K562 (cell line): Measurements from ENCODE around the gene MED28. TPM values are rescaled to one million over a fixed set of nuclear protein-coding genes. Genes with fewer than 3 reads are reported as not detected.

Experiments
- ATF7 ChIP-seq: fragments of 450-650 bp; IDR thresholded peaks from 2 replicates; pipeline ENCODE4 v1.7.1; 2014; ENCODE audit warnings: mild to moderate bottlenecking, moderate library complexity
- EP300 ChIP-seq: IDR thresholded peaks from 2 replicates; pipeline ENCODE4 v1.6.1; 2012; ENCODE audit warnings: low read length, improper control_type of control experiment
- HNRNPUL1 ChIP-seq: fragments of 200-400 bp; formaldehyde crosslinking; IDR thresholded peaks from 2 replicates; pipeline ENCODE4 v1.6.1; 2017; ENCODE audit warnings: low read length
- MAZ ChIP-seq, 2 experiments: fragments of 450-650 bp in 1 of 2; sonication (generic) in 1 of 2; formaldehyde crosslinking; IDR thresholded peaks in 1 of 2; conservative IDR thresholded peaks in 1 of 2; 2 replicates each; pipeline versions ENCODE4 v1.4.0 to v1.5.0; 2020; ENCODE audit warnings: mild to moderate bottlenecking in 1 of 2, missing genetic modification reagents in 1 of 2
- MEF2A ChIP-seq: IDR thresholded peaks from 2 replicates; pipeline ENCODE4 v1.6.1; 2011; ENCODE audit warnings: low read depth, mild to moderate bottlenecking, low read length, moderate library complexity; ENCODE audit not compliant: control insufficient read depth
- MYBL2 ChIP-seq, 2 experiments: fragments of 450-650 bp in 1 of 2; sonication (generic) in 1 of 2; formaldehyde crosslinking in 1 of 2; IDR thresholded peaks; 2 replicates each; pipeline versions ENCODE4 v1.6.1 to v1.8.1; 2017 to 2022; ENCODE audit warnings: borderline replicate concordance in 1 of 2, inconsistent platforms in 1 of 2, low read depth in 1 of 2, mild to moderate bottlenecking in 1 of 2, missing genetic modification reagents in 1 of 2, moderate library complexity in 1 of 2
- POLR2G ChIP-seq: fragments of 200-400 bp; formaldehyde crosslinking; IDR thresholded peaks from 2 replicates; pipeline ENCODE4 v1.6.1; 2017; ENCODE audit warnings: low read depth, mild to moderate bottlenecking, antibody characterized with exemption, low read length, moderate library complexity
- ZNF324 ChIP-seq: fragments of 250-450 bp; sonication (Bioruptor Pico); IDR thresholded peaks from 2 replicates; pipeline ENCODE4 v1.4.0; 2020; ENCODE audit warnings: mild to moderate bottlenecking
- ZNF780A ChIP-seq: fragments of 250-450 bp; sonication (Bioruptor Pico); IDR thresholded peaks from 2 replicates; pipeline ENCODE4 v1.5.0; 2021; ENCODE audit warnings: mild to moderate bottlenecking
- polyA plus RNA-seq, 8 experiments: library from polyadenylated mRNA; depleted of rRNA in 4 of 8; stranded (reverse) in 5 of 8; unstranded in 3 of 8; fragments of >200 nt; fragmentation: Nextera tagmentation in 2 of 8; fragmentation: Illumina TruSeq in 1 of 8; extraction: Ambion mirVana in 2 of 8; extraction: Trizol in 1 of 8; gene quantifications; 2 replicates each; pipeline versions ENCODE4 v1.2.1 to v1.2.3, GENCODE V29; 2011 to 2014; ENCODE audit warnings: inconsistent platforms in 1 of 8, missing spikeins in 1 of 8
- total RNA-seq, 7 experiments: library from RNA; depleted of rRNA in 6 of 7; stranded (reverse); fragments of >200 nt in 6 of 7; fragmentation: Illumina TruSeq in 2 of 7; extraction: Trizol in 2 of 7; gene quantifications; 2 replicates each; pipeline versions ENCODE4 v1.2.1 to v1.2.3, GENCODE V29; 2011 to 2021; ENCODE audit warnings: low replicate concordance in 1 of 7
- TF ChIP-seq, protein P1 (sequence below): fragments of 200-600 bp; sonication (generic); IDR thresholded peaks from one replicate; pipeline ENCODE4 v1.6.1; 2012; ENCODE audit warnings: mild to moderate bottlenecking, low read depth, low read length, inconsistent platforms
- TF ChIP-seq, protein P2 (sequence below), 2 experiments: fragments of 250-450 bp in 1 of 2; fragments of 450-650 bp in 1 of 2; sonication (Bioruptor Pico) in 1 of 2; IDR thresholded peaks; 2 replicates each; pipeline versions ENCODE4 v1.6.1 to v1.8.0; 2016 to 2021; ENCODE audit warnings: mild to moderate bottlenecking in 2 of 2, moderate library complexity in 2 of 2, missing compliant biosample characterization in 1 of 2, missing genetic modification characterization in 1 of 2

Gene MED28
- total and polyA plus RNA-seq, 9 of the 15 experiments (the other 6 are each of a cell fraction or from before 2014, with no cell fraction given) = 15.5 to 93.8 (median 50.5) TPM

DNA sequence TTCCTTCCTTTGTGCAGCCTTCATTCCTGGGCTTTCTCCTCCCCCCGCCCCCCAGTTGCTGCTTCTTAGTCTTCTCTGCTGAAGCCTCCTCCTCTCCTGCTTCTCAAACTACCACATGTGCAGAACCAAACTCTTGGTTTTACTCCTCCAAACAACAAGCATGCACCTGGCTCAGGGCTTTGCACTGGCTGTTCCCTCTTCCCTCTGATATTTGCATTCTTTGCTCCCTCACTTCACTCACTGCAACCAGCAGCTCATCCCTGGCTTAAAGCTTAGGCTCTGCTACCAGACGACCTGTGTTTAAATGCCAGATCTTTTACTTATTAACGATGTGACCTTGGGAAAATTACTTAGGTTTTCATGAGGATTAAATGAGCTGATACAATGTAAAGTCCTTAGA lies 51.4 kb downstream of the MED28 start (continued):
- TF ChIP-seq, protein P1, sequence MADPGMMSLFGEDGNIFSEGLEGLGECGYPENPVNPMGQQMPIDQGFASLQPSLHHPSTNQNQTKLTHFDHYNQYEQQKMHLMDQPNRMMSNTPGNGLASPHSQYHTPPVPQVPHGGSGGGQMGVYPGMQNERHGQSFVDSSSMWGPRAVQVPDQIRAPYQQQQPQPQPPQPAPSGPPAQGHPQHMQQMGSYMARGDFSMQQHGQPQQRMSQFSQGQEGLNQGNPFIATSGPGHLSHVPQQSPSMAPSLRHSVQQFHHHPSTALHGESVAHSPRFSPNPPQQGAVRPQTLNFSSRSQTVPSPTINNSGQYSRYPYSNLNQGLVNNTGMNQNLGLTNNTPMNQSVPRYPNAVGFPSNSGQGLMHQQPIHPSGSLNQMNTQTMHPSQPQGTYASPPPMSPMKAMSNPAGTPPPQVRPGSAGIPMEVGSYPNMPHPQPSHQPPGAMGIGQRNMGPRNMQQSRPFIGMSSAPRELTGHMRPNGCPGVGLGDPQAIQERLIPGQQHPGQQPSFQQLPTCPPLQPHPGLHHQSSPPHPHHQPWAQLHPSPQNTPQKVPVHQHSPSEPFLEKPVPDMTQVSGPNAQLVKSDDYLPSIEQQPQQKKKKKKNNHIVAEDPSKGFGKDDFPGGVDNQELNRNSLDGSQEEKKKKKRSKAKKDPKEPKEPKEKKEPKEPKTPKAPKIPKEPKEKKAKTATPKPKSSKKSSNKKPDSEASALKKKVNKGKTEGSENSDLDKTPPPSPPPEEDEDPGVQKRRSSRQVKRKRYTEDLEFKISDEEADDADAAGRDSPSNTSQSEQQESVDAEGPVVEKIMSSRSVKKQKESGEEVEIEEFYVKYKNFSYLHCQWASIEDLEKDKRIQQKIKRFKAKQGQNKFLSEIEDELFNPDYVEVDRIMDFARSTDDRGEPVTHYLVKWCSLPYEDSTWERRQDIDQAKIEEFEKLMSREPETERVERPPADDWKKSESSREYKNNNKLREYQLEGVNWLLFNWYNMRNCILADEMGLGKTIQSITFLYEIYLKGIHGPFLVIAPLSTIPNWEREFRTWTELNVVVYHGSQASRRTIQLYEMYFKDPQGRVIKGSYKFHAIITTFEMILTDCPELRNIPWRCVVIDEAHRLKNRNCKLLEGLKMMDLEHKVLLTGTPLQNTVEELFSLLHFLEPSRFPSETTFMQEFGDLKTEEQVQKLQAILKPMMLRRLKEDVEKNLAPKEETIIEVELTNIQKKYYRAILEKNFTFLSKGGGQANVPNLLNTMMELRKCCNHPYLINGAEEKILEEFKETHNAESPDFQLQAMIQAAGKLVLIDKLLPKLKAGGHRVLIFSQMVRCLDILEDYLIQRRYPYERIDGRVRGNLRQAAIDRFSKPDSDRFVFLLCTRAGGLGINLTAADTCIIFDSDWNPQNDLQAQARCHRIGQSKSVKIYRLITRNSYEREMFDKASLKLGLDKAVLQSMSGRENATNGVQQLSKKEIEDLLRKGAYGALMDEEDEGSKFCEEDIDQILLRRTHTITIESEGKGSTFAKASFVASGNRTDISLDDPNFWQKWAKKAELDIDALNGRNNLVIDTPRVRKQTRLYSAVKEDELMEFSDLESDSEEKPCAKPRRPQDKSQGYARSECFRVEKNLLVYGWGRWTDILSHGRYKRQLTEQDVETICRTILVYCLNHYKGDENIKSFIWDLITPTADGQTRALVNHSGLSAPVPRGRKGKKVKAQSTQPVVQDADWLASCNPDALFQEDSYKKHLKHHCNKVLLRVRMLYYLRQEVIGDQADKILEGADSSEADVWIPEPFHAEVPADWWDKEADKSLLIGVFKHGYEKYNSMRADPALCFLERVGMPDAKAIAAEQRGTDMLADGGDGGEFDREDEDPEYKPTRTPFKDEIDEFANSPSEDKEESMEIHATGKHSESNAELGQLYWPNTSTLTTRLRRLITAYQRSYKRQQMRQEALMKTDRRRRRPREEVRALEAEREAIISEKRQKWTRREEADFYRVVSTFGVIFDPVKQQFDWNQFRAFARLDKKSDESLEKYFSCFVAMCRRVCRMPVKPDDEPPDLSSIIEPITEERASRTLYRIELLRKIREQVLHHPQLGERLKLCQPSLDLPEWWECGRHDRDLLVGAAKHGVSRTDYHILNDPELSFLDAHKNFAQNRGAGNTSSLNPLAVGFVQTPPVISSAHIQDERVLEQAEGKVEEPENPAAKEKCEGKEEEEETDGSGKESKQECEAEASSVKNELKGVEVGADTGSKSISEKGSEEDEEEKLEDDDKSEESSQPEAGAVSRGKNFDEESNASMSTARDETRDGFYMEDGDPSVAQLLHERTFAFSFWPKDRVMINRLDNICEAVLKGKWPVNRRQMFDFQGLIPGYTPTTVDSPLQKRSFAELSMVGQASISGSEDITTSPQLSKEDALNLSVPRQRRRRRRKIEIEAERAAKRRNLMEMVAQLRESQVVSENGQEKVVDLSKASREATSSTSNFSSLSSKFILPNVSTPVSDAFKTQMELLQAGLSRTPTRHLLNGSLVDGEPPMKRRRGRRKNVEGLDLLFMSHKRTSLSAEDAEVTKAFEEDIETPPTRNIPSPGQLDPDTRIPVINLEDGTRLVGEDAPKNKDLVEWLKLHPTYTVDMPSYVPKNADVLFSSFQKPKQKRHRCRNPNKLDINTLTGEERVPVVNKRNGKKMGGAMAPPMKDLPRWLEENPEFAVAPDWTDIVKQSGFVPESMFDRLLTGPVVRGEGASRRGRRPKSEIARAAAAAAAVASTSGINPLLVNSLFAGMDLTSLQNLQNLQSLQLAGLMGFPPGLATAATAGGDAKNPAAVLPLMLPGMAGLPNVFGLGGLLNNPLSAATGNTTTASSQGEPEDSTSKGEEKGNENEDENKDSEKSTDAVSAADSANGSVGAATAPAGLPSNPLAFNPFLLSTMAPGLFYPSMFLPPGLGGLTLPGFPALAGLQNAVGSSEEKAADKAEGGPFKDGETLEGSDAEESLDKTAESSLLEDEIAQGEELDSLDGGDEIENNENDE = no peak
- TF ChIP-seq POLR2G (no peak), HNRNPUL1 (no peak), MYBL2 (IDR thresholded peaks at IDR 0.05; ENCODE audit: low read depth) (no peak), MYBL2 (CRISPR knock-in tag; IDR thresholded peaks at IDR 0.05; ENCODE audit: borderline replicate concordance) (no peak), ZNF780A (CRISPR knock-in tag) (no peak), ZNF324 (CRISPR knock-in tag) (no peak), EP300 (no peak), MAZ (CRISPR knock-in tag; conservative IDR thresholded peaks at IDR 0.05 in 1 of 2, IDR thresholded peaks at IDR 0.05 in 1 of 2) (no peak), MEF2A (no peak), ATF7 (no peak)
- TF ChIP-seq, protein P2, sequence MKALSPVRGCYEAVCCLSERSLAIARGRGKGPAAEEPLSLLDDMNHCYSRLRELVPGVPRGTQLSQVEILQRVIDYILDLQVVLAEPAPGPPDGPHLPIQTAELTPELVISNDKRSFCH (CRISPR knock-in tag; IDR thresholded peaks at IDR 0.05) = no peak
- TF ChIP-seq, protein P2 (tag; IDR thresholded peaks at IDR 0.05) = no peak
